ENCODE data around the gene RNASE2.
A peak's percentile ranks its signal among the peaks of the same experiment; 100 is the strongest.
"Not testable (repeated sequence)": the region's sequence is repeated elsewhere in the genome, so short reads cannot be mapped to it uniquely, and the experiment has no call there.

Gene RNASE2

GRCh38 chr14:20954736-20955537, at the start of gene RNASE2:
Gene RNASE2 (plus strand): TSS chr14:20955487. CDS start chr14:20955772, 285 bp downstream.
- DNase-seq = not testable (repeated sequence)

- no peak for DNase-seq
Measured at GRCh38 chr14:20905676-20906075, 49.6 kb upstream of the RNASE2 start.

DNA sequence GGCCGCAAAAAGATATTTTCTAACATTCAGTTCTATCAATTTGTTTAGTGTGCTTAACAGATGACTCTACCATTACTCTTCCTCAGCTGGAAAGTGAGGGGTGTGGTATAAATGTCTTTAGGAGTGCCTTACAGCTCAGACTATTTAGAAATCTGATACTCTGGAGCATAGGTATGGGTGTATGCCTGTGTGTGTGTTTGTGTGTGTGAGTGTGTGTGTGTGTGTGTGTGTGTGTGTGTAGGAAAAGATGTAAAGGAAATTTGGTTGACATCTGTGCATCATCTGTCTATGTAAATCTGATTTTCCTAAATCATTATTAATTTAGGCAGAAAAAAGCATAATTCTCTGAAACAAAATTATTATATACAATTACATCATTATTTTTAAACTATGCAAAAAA, 48.1 kb upstream of the RNASE2 start:
- DNase-seq = no peak

DNA sequence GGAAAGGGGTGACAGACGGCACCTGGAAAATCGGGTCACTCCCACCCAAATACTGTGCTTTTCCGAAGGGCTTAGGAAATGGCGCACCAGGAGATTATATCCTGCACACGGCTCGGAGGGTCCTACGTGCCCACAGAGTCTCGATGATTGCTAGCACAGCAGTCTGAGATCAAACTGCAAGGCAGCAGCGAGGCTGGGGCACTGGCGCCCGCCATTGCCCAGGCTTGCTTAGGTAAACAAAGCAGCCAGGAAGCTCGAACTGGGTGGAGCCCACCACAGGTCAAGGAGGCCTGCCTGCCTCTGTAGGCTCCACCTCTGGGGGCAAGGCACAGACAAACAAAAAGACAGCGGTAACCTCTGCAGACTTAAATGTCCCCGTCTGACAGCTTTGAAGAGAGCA, 44.5 kb upstream of the RNASE2 start:
- DNase-seq = not testable (repeated sequence)

DNA sequence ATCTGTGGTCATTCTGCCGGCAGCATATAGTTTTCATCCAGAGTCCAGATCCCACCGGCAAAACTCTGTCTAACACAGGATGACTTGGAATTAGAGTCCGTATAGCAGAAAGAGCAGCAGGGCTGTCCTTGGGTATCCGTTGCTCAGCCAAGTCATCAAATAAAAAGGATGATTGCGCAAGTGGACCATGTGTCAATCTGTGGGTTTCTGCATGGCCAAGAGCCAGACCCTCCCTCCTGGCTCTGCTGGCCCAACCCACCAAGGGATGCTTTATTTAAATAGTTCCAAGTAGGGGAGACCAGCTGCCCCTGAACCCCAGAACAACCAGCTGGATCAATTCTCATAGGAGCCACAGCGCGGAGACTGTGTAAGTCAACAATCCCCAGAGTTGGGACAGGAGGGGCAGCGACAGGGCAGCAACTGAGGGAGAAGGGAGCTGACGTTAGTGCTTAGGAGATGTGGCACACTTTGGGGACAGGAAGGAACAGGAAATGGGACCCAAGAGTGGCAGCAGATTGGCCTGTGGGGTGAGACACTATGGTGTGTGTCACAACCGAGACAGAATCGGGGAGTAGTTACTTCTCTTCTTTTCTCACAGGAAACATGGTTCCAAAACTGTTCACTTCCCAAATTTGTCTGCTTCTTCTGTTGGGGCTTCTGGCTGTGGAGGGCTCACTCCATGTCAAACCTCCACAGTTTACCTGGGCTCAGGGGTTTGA, 36.1 kb upstream of the RNASE2 start:
- not testable (repeated sequence) for DNase-seq

DNA sequence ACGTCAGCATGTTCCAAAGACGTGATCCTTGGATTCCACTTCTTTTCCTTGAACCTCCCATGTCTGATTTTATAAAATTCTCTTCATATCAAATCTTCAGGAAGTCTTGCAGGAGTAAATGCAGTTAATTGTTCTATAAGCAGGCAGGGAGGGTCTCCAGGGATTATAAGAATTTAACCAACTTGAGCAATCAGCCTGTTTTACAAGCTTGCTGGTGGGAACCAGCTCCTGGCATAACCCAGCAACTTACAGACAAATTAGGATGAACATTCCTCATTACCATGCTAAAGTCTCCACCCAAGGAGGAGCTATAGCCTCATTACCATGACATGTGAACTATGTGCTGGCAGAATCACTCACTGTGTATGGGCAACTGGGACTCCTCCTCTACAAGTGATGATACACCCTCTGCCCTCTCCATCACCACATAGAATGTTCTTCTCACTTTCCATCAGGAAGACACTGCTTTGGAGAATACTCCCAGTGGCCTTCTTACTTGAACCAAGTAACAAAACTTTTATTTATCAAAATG, 31.5 kb upstream of the RNASE2 start:
- not testable (repeated sequence) for DNase-seq

- DNase-seq = peak in 1 of 4 experiments; percentile 2
Measured at GRCh38 chr14:20934148-20934762, 21.0 kb upstream of the RNASE2 start.

- no peak for DNase-seq
Measured at GRCh38 chr14:20935303-20935984, 19.8 kb upstream of the RNASE2 start.

DNA sequence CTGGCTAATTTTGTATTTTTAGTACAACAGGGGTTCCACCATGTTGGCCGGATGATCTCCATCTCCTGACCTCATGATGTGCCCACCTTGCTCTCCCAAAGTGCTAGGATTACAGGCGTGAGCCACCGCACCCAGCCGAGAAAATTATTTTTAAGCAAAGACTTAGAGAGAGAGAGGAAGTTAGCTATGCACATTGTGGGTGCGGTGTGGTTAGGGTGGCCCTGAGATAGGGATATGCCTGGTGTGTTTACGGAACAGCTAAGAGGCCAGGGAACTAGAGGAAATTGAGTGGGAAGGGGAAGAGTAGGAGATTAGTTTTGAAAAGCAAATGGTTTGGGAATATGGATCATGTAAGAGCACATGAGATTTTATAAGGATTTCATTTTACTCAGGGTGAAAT, 10.1 kb upstream of the RNASE2 start:
- DNase-seq = not testable (repeated sequence)

DNA sequence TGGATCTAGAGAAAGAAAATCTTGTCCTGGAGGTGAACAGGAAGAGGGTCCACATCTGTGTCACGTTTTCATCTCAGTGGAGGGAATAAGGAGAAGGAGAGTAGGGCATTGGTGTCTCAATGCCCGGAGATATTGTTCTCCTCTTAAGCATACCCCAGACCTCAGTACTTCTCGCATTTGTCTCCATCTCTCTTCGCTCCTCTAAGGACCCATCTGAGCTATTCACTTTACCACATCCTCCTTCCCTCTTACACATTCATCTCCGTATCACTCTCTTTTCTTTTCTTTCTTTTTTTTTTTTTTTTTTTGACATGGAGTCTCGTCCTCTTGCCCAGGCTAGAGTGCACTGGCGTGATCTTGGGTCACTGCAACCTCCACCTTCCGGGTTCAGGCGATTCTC, 8.6 kb upstream of the RNASE2 start:
- DNase-seq = not testable (repeated sequence)

DNA sequence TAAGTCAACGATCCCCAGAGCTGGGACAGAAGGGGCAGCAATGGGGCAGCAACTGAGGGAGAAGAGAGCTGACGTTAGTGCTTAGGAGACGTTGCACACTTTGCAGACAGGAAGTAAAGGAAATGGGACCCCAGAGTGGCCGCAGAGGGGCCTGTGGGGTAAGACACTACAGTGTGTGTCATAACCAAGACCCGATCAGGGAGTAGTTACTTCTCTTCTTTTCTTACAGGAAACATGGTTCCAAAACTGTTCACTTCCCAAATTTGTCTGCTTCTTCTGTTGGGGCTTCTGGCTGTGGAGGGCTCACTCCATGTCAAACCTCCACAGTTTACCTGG, 219 bp downstream of the RNASE2 start:
- not testable (repeated sequence) for DNase-seq

DNA sequence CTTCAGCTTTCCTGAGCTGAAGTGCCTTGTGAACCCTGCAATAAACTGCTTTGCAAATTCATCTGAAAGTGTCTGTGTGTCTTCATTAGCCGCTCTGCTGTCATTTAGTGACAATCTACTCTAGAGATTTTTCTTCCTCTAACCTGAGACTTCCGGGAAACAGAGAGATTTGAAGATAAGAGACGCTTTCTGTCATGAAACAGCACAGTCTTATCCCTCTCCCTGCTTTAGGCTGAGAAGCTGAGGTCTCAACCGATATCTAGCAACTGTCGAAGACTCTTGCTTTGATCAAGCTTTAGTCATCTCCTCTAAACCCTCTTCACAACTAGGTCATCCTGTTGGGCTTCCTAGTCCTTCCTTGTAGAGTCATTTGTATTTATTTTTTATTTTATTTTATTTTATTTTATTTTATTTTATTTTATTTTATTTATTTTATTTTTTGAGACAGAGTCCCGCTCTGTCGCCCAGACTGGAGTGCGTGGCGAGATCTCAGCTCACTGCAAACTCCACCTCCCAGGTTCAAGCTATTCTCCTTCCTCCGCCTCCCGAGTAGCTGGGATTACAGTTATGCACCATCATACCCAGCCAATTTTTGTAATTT, 1.2 kb downstream of the RNASE2 start:
- no peak for DNase-seq

DNA sequence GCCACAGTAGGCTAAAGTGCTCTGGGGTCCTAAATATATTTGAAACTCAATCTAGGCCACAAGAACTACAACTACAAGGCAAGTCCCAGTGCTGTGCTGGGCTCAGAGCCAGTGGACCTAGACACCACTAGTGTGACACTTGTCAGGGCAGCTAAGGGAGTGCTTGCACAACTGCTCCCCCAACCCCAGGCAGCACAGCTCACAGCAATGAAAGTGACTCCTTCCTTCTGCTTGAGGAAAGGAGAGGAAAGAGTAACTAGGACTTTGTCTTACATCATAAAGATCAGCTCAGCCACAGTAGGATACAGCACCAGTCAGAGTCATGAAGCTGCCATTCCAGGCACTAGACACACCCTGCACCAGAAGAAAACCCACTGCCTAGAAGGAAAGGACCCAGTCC, 3.7 kb downstream of the RNASE2 start:
- not testable (repeated sequence) for DNase-seq

DNA sequence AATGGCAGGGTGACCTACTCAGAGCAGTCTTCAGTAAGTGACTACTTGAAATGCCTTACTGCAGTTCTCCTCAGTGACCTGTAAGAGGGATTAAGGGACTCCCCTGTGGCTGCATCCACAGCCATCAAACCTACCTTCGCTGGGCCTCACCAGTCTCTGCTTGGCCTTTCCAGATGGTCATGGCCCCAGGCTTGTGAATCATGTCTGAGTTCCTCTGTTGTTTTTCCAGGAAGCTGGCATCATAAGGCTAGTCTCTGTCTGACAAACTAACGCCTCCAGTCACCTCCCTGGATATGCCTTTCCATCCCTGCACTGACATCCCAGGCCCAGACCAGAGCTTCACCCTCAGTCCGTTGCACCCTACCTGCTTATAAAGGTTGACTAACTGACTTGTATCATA, 14.0 kb downstream of the RNASE2 start:
- DNase-seq = no peak

DNA sequence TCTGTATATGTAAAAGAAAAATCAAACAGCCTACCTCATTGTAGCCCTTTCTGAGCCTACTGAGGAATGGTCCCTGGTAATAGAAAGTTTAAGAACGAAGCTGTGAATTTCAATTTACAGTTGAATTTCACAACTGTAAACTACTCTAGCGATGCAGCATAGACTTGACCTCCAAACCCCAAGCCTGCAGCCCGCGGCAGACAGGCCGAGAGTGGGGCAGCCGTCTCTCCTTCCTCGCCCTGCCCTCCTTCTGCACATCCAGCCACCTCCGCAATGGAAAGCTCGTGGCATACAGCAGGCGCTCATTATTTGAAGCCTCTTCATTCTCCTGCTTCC, 15.3 kb downstream of the RNASE2 start:
- no peak for DNase-seq

GRCh38 chr14:20970983-20971704, 15.9 kb downstream of the RNASE2 start:
- peak; percentile 54 to 60 (median 55) for DNase-seq

DNA sequence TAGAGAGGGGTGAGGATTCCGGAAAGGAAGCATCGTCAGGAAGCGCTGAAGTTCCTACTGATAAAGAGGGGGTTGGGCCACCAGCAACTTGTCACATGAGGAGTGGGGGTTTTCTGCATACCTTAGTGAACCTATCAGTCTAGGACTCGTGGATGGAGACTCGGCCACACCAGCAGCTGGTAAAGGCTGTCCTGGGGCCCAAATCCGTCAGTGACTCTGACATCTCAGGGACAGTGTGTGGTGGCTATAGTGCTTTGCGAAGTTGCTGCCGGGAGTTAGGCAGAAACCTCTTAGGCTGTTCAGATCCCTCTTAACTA, 16.4 kb downstream of the RNASE2 start:
- no peak for DNase-seq

- DNase-seq = no peak
Measured at GRCh38 chr14:20973501-20973900, 18.2 kb downstream of the RNASE2 start.

- DNase-seq = no peak
Measured at GRCh38 chr14:20976291-20976690, 21.0 kb downstream of the RNASE2 start.

GRCh38 chr14:20978687-20979086, 23.4 kb downstream of the RNASE2 start:
- DNase-seq = no peak

DNA sequence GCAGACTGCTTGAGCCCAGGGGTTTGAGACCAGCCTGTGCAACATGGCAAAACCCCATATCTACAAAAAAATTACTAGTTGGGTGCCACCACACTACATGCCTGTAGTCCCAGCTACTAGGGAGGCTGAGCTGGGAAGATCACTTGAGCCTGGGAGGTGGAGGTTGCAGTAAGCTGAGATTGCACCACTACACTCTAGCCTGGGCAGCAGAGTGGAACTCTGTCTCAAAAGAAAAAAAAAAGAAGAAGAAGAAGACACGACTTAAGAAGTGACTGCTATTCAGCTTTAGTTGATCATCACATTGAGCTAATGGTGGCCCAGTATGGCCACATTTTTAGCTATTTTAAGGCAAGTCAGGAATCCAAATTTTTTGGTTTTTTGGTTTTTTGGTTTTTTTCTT, 25.6 kb downstream of the RNASE2 start:
- DNase-seq = no peak
